Testis (tissue), 2 donors: Measurements from ENCODE around the gene DLEC1.

Experiments
- CTCF ChIP-seq, 3 experiments: fragments of 450-650 bp in 2 of 3; fragments of 200-600 bp in 1 of 3; sonication (generic) in 1 of 3; IDR thresholded peaks; one replicate each; pipeline ENCODE4 v1.5.1; 2016 to 2019; ENCODE audit warnings: antibody characterized with exemption in 3 of 3, mild to moderate bottlenecking in 2 of 3, moderate library complexity in 1 of 3
- POLR2A ChIP-seq: fragments of 450-650 bp; IDR thresholded peaks from one replicate; pipeline ENCODE4 v1.6.1; 2017; ENCODE audit warnings: antibody characterized with exemption, mild to moderate bottlenecking, moderate library complexity

- no peak for TF ChIP-seq CTCF (IDR thresholded peaks at IDR 0.05)
- TF ChIP-seq POLR2A = no peak
Measured at GRCh38 chr3:38127611-38128302, 88.7 kb downstream of the DLEC1 start.
